ENCODE results near the gene TIGIT.

GRCh38 chr3:114350690-114351089, 56.9 kb downstream of the TIGIT start:
- TF ChIP-seq, protein P1, sequence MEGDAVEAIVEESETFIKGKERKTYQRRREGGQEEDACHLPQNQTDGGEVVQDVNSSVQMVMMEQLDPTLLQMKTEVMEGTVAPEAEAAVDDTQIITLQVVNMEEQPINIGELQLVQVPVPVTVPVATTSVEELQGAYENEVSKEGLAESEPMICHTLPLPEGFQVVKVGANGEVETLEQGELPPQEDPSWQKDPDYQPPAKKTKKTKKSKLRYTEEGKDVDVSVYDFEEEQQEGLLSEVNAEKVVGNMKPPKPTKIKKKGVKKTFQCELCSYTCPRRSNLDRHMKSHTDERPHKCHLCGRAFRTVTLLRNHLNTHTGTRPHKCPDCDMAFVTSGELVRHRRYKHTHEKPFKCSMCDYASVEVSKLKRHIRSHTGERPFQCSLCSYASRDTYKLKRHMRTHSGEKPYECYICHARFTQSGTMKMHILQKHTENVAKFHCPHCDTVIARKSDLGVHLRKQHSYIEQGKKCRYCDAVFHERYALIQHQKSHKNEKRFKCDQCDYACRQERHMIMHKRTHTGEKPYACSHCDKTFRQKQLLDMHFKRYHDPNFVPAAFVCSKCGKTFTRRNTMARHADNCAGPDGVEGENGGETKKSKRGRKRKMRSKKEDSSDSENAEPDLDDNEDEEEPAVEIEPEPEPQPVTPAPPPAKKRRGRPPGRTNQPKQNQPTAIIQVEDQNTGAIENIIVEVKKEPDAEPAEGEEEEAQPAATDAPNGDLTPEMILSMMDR (conservative IDR thresholded peaks at IDR 0.05) = no peak
- TF ChIP-seq EZH2 (IDR thresholded peaks at IDR 0.05; ENCODE audit: low read depth) = no peak

All from PC-9 (cell line).